Neural cell (in vitro differentiated cells): ENCODE data around the gene PTGES. TPM values are rescaled to one million over a fixed set of nuclear protein-coding genes. Genes with fewer than 3 reads are reported as not detected.

Experiments
- H2AFZ ChIP-seq: fragments of 200-600, 300-800 bp; sonication (generic), shearing (Covaris generic); 2 replicates; pipeline ENCODE4 v1.6.0; 2014; ENCODE audit warnings: low read depth, mild to moderate bottlenecking, antibody characterized with exemption, low read length, moderate library complexity
- H3F3A ChIP-seq: fragments of 200-600 bp; shearing (Covaris generic); 2 replicates; pipeline ENCODE4 v1.6.1; 2016; ENCODE audit warnings: mild to moderate bottlenecking, moderate library complexity, mixed read lengths, antibody characterized with exemption, low read length; ENCODE audit not compliant: insufficient read depth, poor library complexity, severe bottlenecking
- H3K27ac ChIP-seq: fragments of 200-600, 300-800 bp; sonication (generic), shearing (Covaris generic); 2 replicates; pipeline ENCODE4 v1.5.1; 2014; ENCODE audit warnings: mild to moderate bottlenecking, low read length, moderate library complexity
- H3K27me3 ChIP-seq: fragments of 300-800, 200-600 bp; sonication (generic), shearing (Covaris generic); 2 replicates; pipeline ENCODE4 v1.6.0; 2014; ENCODE audit warnings: mild to moderate bottlenecking, low read depth, low read length, moderate library complexity; ENCODE audit not compliant: insufficient read depth
- H3K36me3 ChIP-seq: fragments of 300-800, 200-600 bp; sonication (generic), shearing (Covaris generic); 2 replicates; pipeline ENCODE4 v1.5.1; 2014; ENCODE audit warnings: mild to moderate bottlenecking, antibody characterized with exemption, low read length, moderate library complexity; ENCODE audit not compliant: insufficient read depth
- H3K4me2 ChIP-seq: fragments of 300-800, 200-600 bp; sonication (generic), shearing (Covaris generic); 2 replicates; pipeline ENCODE4 v1.6.0; 2014; ENCODE audit warnings: mild to moderate bottlenecking, low read length
- H3K4me3 ChIP-seq: fragments of 300-800, 200-600 bp; sonication (generic), shearing (Covaris generic); 2 replicates; pipeline ENCODE4 v1.5.1; 2014; ENCODE audit warnings: mild to moderate bottlenecking, low read length, moderate library complexity
- H3K79me2 ChIP-seq: fragments of 200-600 bp; shearing (Covaris generic); replicated peaks from 2 replicates; pipeline ENCODE4 v1.6.0; 2014; ENCODE audit warnings: mild to moderate bottlenecking, low read length, moderate library complexity; ENCODE audit not compliant: insufficient read depth
- H3K9ac ChIP-seq: fragments of 300-800, 200-600 bp; sonication (generic), shearing (Covaris generic); 2 replicates; pipeline ENCODE4 v1.6.1; 2016; ENCODE audit warnings: mild to moderate bottlenecking, low read length, mixed read lengths
- H3K9me2 ChIP-seq: fragments of 200-600 bp; shearing (Covaris generic); 2 replicates; pipeline ENCODE4 v1.6.1; 2016; ENCODE audit warnings: mild to moderate bottlenecking, low read length, mixed read lengths; ENCODE audit not compliant: insufficient read depth
- H3K9me3 ChIP-seq: fragments of 200-600, 300-800 bp; sonication (generic), shearing (Covaris generic); 2 replicates; pipeline ENCODE4 v1.6.1; 2016; ENCODE audit warnings: mild to moderate bottlenecking, mixed run types, low read length, moderate library complexity, mixed read lengths
- H4K20me1 ChIP-seq: fragments of 200-600 bp; shearing (Covaris generic); 2 replicates; pipeline ENCODE4 v1.6.1; 2016; ENCODE audit warnings: mild to moderate bottlenecking, mixed run types; ENCODE audit not compliant: insufficient read depth
- CTCF ChIP-seq: fragments of 450-650 bp; IDR thresholded peaks from 2 replicates; pipeline ENCODE4 v1.5.1; 2014; ENCODE audit warnings: antibody characterized with exemption, mild to moderate bottlenecking, moderate library complexity; ENCODE audit not compliant: poor library complexity, severe bottlenecking
- EP300 ChIP-seq: fragments of 450-650 bp; conservative IDR thresholded peaks from 2 replicates; pipeline ENCODE4 v1.6.1; 2014; ENCODE audit warnings: antibody characterized with exemption, mild to moderate bottlenecking, moderate library complexity; ENCODE audit not compliant: poor library complexity, severe bottlenecking
- EZH2 ChIP-seq: fragments of 200-600, 300-800 bp; shearing (Covaris generic), sonication (generic); IDR thresholded peaks from 2 replicates; pipeline ENCODE4 v1.6.1; 2014; ENCODE audit warnings: antibody characterized with exemption, low read length, borderline replicate concordance, mild to moderate bottlenecking; ENCODE audit not compliant: insufficient read depth, poor library complexity, severe bottlenecking
- MXI1 ChIP-seq: fragments of 450-650 bp; conservative IDR thresholded peaks from 2 replicates; pipeline ENCODE4 v1.6.1; 2014; ENCODE audit warnings: antibody characterized with exemption, mild to moderate bottlenecking; ENCODE audit not compliant: poor library complexity, severe bottlenecking
- POLR2AphosphoS5 ChIP-seq: IDR thresholded peaks from 2 replicates; pipeline ENCODE4 v1.6.1; 2012
- RAD21 ChIP-seq: fragments of 450-650 bp; conservative IDR thresholded peaks from 2 replicates; pipeline ENCODE4 v1.6.1; 2014; ENCODE audit warnings: antibody characterized with exemption, mild to moderate bottlenecking, moderate library complexity
- REST ChIP-seq: IDR thresholded peaks from 2 replicates; pipeline ENCODE4 v1.6.1; 2012; ENCODE audit warnings: borderline replicate concordance
- SMC3 ChIP-seq: fragments of 450-650 bp; conservative IDR thresholded peaks from 2 replicates; pipeline ENCODE4 v1.6.1; 2014; ENCODE audit warnings: antibody characterized with exemption, mild to moderate bottlenecking, moderate library complexity; ENCODE audit not compliant: poor library complexity
- TAF1 ChIP-seq: IDR thresholded peaks from 2 replicates; pipeline ENCODE4 v1.6.1; 2012; ENCODE audit warnings: low read depth
- polyA plus RNA-seq: library from polyadenylated mRNA; depleted of rRNA; stranded (reverse); fragments of >200 nt; gene quantifications from 2 replicates; pipeline ENCODE4 v1.2.3, GENCODE V29; 2014

Gene PTGES
- polyA plus RNA-seq, 1 donor from 2014 or later = 0.63 TPM

DNA sequence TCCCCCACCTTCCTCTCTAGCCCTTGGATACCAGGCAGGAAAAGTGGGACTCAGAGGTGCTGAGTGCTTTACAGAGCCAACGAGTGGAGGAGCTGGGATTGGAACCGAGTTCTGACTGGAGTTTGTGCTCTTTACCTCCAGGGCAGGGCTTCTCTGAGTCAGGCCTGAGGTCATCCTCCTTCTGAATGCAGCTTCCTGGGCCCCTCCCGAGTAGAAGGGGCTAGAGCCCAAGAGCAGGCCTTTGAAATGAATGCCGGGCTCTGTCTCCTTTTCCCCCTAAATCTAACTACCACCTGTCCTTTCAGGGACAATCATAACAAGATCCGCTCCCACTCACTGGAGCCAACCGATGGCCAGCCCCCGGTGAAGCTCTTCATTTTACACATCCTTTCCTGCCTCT is 12.7 kb downstream of the PTGES start:
- Histone ChIP-seq H3K27me3 (peaks cover 4% of the 10 kb centered on the region), H3K4me2 (no peak overlapping the region), H3K79me2 (no peaks in the 10 kb centered on the region), H3K9ac (no peak overlapping the region), H3K36me3 (no peaks in the 10 kb centered on the region), H3F3A (no peaks in the 10 kb centered on the region), H3K9me3 (no peaks in the 10 kb centered on the region), H3K4me3 (no peak overlapping the region), H3K9me2 (no peaks in the 10 kb centered on the region), H2AFZ (no peak overlapping the region), H4K20me1 (no peaks in the 10 kb centered on the region), H3K27ac (no peak overlapping the region)
- TF ChIP-seq REST = no peak
- no peak for TF ChIP-seq EZH2
- no peak for TF ChIP-seq RAD21
- TF ChIP-seq SMC3 = no peak
- TF ChIP-seq TAF1 = no peak
- TF ChIP-seq CTCF = no peak
- TF ChIP-seq EP300 = no peak
- TF ChIP-seq MXI1 = no peak
- no peak for TF ChIP-seq POLR2AphosphoS5

DNA sequence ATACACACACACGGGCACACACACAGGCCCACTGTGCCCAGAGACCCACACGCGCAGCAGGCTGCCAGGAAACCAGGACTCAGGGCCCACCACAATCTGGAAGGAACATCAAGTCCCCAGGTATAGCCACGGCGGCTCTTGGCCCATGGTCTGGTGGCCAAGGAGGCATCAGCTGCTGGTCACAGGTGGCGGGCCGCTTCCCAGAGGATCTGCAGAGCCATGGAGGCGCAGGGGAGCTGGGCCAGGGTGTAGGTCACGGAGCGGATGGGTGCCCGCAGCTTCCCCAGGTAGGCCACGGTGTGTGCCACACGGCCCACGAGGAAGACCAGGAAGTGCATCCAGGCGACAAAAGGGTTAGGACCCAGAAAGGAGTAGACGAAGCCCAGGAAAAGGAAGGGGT is 13.4 kb downstream of the PTGES start:
- no peaks in the 10 kb centered on the region for H4K20me1 ChIP-seq
- no peak overlapping the region for H3K9ac ChIP-seq
- H2AFZ ChIP-seq = no peak overlapping the region
- TF ChIP-seq SMC3 (no peak), EZH2 (no peak), MXI1 (no peak), TAF1 (no peak), EP300 (no peak), CTCF (no peak)
- no peaks in the 10 kb centered on the region for H3K36me3 ChIP-seq
- no peak overlapping the region for H3K4me2 ChIP-seq
- no peak overlapping the region for H3K4me3 ChIP-seq
- no peaks in the 10 kb centered on the region for H3F3A ChIP-seq
- no peak overlapping the region for H3K27ac ChIP-seq
- H3K9me2 ChIP-seq = no peaks in the 10 kb centered on the region
- H3K9me3 ChIP-seq = no peaks in the 10 kb centered on the region
- peaks cover 4% of the 10 kb centered on the region for H3K27me3 ChIP-seq
- H3K79me2 ChIP-seq = no peaks in the 10 kb centered on the region
